ENCODE results near the gene SPEF2. TPM values are rescaled to one million over a fixed set of nuclear protein-coding genes. Genes with fewer than 3 reads are reported as not detected.

The SPEF2 gene
- polyA plus RNA-seq, 1 experiment = 4.0 TPM

- H3K27me3 ChIP-seq (ENCODE audit: control insufficient read depth, insufficient read depth, low read length) = no peaks in the 10 kb centered on the region
- H3K4me3 ChIP-seq (ENCODE audit: low read depth, low read length) = no peak overlapping the region
- ChIA-PET POLR2A (interaction anchor here (0.6 kb wide), 1 partner anchor 196 kb away, joined by 3 read pairs; no protein-coding TSS in a partner anchor), CTCF (interaction anchor here (0.9 to 1.1 kb wide), 2 partner anchors 64 to 82 kb away, joined by 3 to 5 read pairs; no protein-coding TSS in a partner anchor)
- TF ChIP-seq CTCF (IDR thresholded peaks at IDR 0.05; ENCODE audit: insufficient read depth, low read depth, low read length) = no peak
- H3K36me3 ChIP-seq (ENCODE audit: control insufficient read depth, insufficient read depth, low read length) = 0 out of 2 replicates have a peak, but pooled peaks cover 2% of the 10 kb centered on the region
- no peak for DNase-seq (ENCODE audit: low read depth)
Measured at GRCh38 chr5:35860686-35861085, 243.0 kb downstream of the SPEF2 start.

- Histone ChIP-seq H3K27me3 (ENCODE audit: control insufficient read depth, insufficient read depth, low read length) (no peaks in the 10 kb centered on the region), H3K4me3 (ENCODE audit: low read depth, low read length) (no peak overlapping the region), H3K36me3 (ENCODE audit: control insufficient read depth, insufficient read depth, low read length) (0 out of 2 replicates have a peak, but pooled peaks cover 2% of the 10 kb centered on the region)
- CTCF ChIA-PET = interaction anchor here (1.5 kb wide), 1 partner anchor 84 kb away, joined by 3 read pairs; no protein-coding TSS in a partner anchor
- no peak for DNase-seq (ENCODE audit: low read depth)
- TF ChIP-seq CTCF (IDR thresholded peaks at IDR 0.05; ENCODE audit: insufficient read depth, low read depth, low read length) = no peak
- POLR2A ChIA-PET = no interaction called here
Measured at GRCh38 chr5:35861718-35862117, 244.1 kb downstream of the SPEF2 start.

- ChIA-PET POLR2A (no interaction called here), CTCF (interaction anchor here (1.5 to 1.6 kb wide), 2 partner anchors 12 to 85 kb away, joined by 3 read pairs; no protein-coding TSS in a partner anchor)
- H3K4me3 ChIP-seq (ENCODE audit: low read depth, low read length) = no peak overlapping the region
- no peak for TF ChIP-seq CTCF (IDR thresholded peaks at IDR 0.05; ENCODE audit: insufficient read depth, low read depth, low read length)
- 0 out of 2 replicates have a peak, but pooled peaks cover 2% of the 10 kb centered on the region for H3K36me3 ChIP-seq (ENCODE audit: control insufficient read depth, insufficient read depth, low read length)
- no peak for DNase-seq (ENCODE audit: low read depth)
- H3K27me3 ChIP-seq (ENCODE audit: control insufficient read depth, insufficient read depth, low read length) = no peaks in the 10 kb centered on the region
Measured at GRCh38 chr5:35862126-35862525, 244.5 kb downstream of the SPEF2 start.

- Histone ChIP-seq H3K27me3 (ENCODE audit: control insufficient read depth, insufficient read depth, low read length) (no peaks in the 10 kb centered on the region), H3K4me3 (ENCODE audit: low read depth, low read length) (no peak overlapping the region), H3K36me3 (ENCODE audit: control insufficient read depth, insufficient read depth, low read length) (0 out of 2 replicates have a peak, but pooled peaks cover 2% of the 10 kb centered on the region)
- no peak for DNase-seq (ENCODE audit: low read depth)
- ChIA-PET POLR2A (no interaction called here), CTCF (interaction anchor here (0.6 to 1.6 kb wide), 3 partner anchors 13 to 86 kb away, joined by 3 read pairs; no protein-coding TSS in a partner anchor)
- TF ChIP-seq CTCF (IDR thresholded peaks at IDR 0.05; ENCODE audit: insufficient read depth, low read depth, low read length) = no peak
Measured at GRCh38 chr5:35863159-35863558, 245.5 kb downstream of the SPEF2 start.

Small RNAs within 50 kb of the gene (small RNA-seq; reads per million reads assigned to genes)
- gene RNU7-130P (ENCODE audit: insufficient read length, low read depth, low replicate concordance) = not detected

Other genes with a start within 250 kb of the SPEF2 start
- 54.5 and 65.9 TPM in 2 replicates for gene IL7R, start 239.0 kb downstream of the SPEF2 start, polyA plus RNA-seq (2011; rRNA removed)

Data from BJ (cell line).